Vagina (tissue), 2 donors: ENCODE data around the gene ACY1. TPM values are rescaled to one million over a fixed set of nuclear protein-coding genes. Genes with fewer than 3 reads are reported as not detected.

ENCODE experiments used
- DNase-seq, 2 donors: peaks; one replicate each; pipeline ENCODE4 v3.0.0-alpha.2; 2017; ENCODE audit errors: extremely low spot score in 2 of 2
- H3K27ac ChIP-seq: fragments of 200-600 bp; sonication (generic); one replicate; pipeline ENCODE4 v1.5.1; 2019
- H3K27me3 ChIP-seq: fragments of 200-600 bp; sonication (generic); one replicate; pipeline ENCODE4 v1.5.1; 2019
- H3K36me3 ChIP-seq, 2 donors: fragments of 200-600 bp; sonication (generic); one replicate each; pipeline ENCODE4 v1.5.1; 2017 to 2019
- H3K4me1 ChIP-seq: fragments of 200-600 bp; sonication (generic); one replicate; pipeline ENCODE4 v1.5.1; 2019
- H3K4me3 ChIP-seq, 2 donors: fragments of 200-600 bp; sonication (generic); 1 replicate in 1 of 2; 2 replicates in 1 of 2; pipeline ENCODE4 v1.5.1; 2016 to 2019
- H3K9me3 ChIP-seq: fragments of 200-600 bp; sonication (generic); one replicate; pipeline ENCODE4 v1.5.1; 2019
- POLR2A ChIP-seq, 2 donors: fragments of 450-650 bp; IDR thresholded peaks; one replicate each; pipeline ENCODE4 v1.6.1; 2017; ENCODE audit warnings: antibody characterized with exemption in 2 of 2, mild to moderate bottlenecking in 2 of 2, moderate library complexity in 2 of 2
- POLR2AphosphoS5 ChIP-seq, 2 donors: sonication (generic); formaldehyde crosslinking; IDR thresholded peaks; one replicate each; pipeline ENCODE4 v1.9.0; 2017; ENCODE audit warnings: antibody characterized with exemption in 2 of 2, mild to moderate bottlenecking in 2 of 2, low read depth in 1 of 2; ENCODE audit not compliant: insufficient read depth in 1 of 2
- intact Hi-C: fragments of 100-400 bp; cut with DNase I; formaldehyde crosslinking; loops from one replicate; pipeline ENCODE4 v1.15.1; 2023
- total RNA-seq: library from RNA; depleted of rRNA; stranded (reverse); fragments of >200 nt; gene quantifications from one replicate; pipeline ENCODE4 v1.2.3, GENCODE V29; 2016
- TF ChIP-seq, protein P1 (sequence below), 3 experiments: fragments of 450-650 bp in 2 of 3; fragments of 200-600 bp in 1 of 3; sonication (generic) in 1 of 3; IDR thresholded peaks; one replicate each; pipeline ENCODE4 v1.5.1; 2017 to 2019; ENCODE audit warnings: antibody characterized with exemption in 3 of 3, mild to moderate bottlenecking in 2 of 3, moderate library complexity in 2 of 3

ACY1 gene
- total RNA-seq, 1 donor from 2014 or later = 29.7 TPM

DNA sequence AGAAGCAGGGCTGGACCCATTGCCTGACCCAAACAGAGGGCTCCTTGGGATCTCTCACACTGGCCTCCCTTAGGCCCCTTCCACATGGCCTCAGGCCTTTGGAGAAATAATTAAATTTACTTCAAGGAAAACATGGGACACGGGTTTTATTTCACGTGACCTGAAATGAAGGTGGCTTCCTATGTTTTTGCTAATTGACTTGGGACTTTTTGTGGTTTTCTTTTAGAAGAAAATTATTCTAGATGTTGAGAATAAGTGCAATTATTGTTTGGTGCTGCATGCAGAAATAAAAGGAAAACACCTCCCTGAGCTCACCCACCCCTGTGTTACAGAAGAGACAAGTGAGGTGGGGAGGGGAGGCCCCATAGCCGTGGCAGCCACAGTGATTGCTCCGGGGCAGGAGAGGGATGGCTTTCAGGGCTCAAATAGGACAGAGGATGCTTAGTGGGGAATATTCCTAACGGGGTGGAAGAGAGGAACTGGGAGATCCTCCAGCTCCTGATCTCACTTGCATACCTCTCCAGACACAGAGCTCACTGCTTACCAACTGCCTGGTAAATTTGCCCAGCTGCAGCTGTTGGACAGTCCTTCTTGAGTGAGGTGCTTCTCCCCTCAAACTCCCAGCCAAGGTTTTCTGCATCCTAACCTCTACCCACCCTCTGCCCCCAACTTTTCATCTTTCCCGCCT, 41.6 kb downstream of the ACY1 start:
- no peak overlapping the region for H3K4me3 ChIP-seq
- intact Hi-C loops = no loop called here
- H3K36me3 ChIP-seq = no peaks in the 10 kb centered on the region
- H3K9me3 ChIP-seq = no peaks in the 10 kb centered on the region
- peaks cover 28% of the 10 kb centered on the region for H3K4me1 ChIP-seq
- TF ChIP-seq, protein P1, sequence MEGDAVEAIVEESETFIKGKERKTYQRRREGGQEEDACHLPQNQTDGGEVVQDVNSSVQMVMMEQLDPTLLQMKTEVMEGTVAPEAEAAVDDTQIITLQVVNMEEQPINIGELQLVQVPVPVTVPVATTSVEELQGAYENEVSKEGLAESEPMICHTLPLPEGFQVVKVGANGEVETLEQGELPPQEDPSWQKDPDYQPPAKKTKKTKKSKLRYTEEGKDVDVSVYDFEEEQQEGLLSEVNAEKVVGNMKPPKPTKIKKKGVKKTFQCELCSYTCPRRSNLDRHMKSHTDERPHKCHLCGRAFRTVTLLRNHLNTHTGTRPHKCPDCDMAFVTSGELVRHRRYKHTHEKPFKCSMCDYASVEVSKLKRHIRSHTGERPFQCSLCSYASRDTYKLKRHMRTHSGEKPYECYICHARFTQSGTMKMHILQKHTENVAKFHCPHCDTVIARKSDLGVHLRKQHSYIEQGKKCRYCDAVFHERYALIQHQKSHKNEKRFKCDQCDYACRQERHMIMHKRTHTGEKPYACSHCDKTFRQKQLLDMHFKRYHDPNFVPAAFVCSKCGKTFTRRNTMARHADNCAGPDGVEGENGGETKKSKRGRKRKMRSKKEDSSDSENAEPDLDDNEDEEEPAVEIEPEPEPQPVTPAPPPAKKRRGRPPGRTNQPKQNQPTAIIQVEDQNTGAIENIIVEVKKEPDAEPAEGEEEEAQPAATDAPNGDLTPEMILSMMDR (IDR thresholded peaks at IDR 0.05) = no peak
- TF ChIP-seq POLR2AphosphoS5 (IDR thresholded peaks at IDR 0.05; ENCODE audit: insufficient read depth in 1 of 2, low read depth in 1 of 2) = no peak
- TF ChIP-seq POLR2A (IDR thresholded peaks at IDR 0.05) = no peak
- H3K27ac ChIP-seq = no peak overlapping the region
- no peaks in the 10 kb centered on the region for H3K27me3 ChIP-seq
- no peak for DNase-seq

DNA sequence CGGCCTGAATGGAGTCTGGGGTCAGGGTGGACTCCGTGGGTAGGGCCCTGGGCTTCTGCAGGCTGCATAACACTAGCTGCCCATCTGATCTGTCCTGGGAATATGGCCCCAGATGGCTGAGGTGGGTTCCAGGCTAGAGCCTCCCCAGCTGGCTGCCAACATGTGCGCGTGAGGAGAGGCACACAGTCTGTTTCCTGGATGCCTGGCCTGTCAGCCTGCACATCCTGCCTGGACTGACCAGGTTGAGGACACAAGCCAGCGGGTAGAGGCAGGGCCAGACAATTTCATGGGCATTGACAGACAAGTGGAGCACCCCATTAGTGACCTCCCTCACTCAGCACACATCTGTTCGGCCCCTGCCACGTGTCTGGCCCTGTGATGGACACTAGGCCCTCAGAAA, 42.1 kb downstream of the ACY1 start:
- intact Hi-C loops = no loop called here
- no peak overlapping the region for H3K27ac ChIP-seq
- H3K9me3 ChIP-seq = no peaks in the 10 kb centered on the region
- H3K4me3 ChIP-seq = no peak overlapping the region
- TF ChIP-seq, protein P1 (IDR thresholded peaks at IDR 0.05) = no peak
- TF ChIP-seq POLR2A (IDR thresholded peaks at IDR 0.05) = no peak
- no peak for TF ChIP-seq POLR2AphosphoS5 (IDR thresholded peaks at IDR 0.05; ENCODE audit: insufficient read depth in 1 of 2, low read depth in 1 of 2)
- H3K4me1 ChIP-seq = peaks cover 26% of the 10 kb centered on the region
- no peaks in the 10 kb centered on the region for H3K27me3 ChIP-seq
- no peaks in the 10 kb centered on the region for H3K36me3 ChIP-seq
- no peak for DNase-seq

DNA sequence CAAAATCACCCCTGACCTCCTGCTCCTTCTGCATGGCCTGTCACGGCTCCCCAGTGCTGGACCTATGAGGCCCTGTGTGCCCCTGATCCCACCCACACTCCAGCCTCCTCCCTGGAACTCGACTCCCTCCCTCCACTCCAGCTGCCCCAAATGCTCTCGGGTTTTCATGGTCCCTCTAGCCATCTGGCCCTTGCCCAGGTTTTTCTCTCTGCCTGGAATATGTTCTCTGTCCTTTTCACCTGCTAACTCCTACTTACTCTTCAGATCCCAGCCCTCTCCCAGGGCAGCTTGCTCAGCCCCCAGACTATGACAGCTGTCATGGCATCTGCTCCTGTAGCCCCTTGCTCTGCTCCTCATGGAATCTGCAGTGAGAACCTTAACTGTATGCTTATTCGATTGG, 42.7 kb downstream of the ACY1 start:
- intact Hi-C loops = no loop called here
- Histone ChIP-seq H3K36me3 (no peaks in the 10 kb centered on the region), H3K27me3 (no peaks in the 10 kb centered on the region), H3K4me1 (peaks cover 26% of the 10 kb centered on the region), H3K4me3 (no peak overlapping the region), H3K27ac (no peak overlapping the region), H3K9me3 (no peaks in the 10 kb centered on the region)
- DNase-seq = no peak
- no peak for TF ChIP-seq POLR2AphosphoS5 (IDR thresholded peaks at IDR 0.05; ENCODE audit: insufficient read depth in 1 of 2, low read depth in 1 of 2)
- no peak for TF ChIP-seq POLR2A (IDR thresholded peaks at IDR 0.05)
- TF ChIP-seq, protein P1 (IDR thresholded peaks at IDR 0.05) = no peak

DNA sequence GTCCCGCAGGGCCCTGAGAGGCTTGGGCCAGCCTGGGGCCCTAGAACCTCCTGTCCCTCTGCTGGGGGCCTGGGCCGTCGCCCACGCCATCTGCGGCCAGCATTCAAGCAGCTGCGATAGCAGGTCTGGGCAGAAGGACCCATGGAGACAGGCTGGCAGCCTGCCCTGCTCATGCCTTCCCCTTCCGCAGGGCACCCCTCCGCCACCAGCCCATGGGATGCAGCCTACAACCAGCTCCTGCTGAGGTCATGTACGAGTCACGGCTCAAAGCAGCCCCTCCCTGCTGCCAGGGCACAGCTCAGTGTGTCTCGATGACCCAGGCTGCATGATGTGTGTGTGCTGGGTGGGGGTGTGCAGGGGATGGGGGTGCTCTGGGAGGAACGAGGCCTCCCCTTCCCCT, 45.2 kb downstream of the ACY1 start:
- no peak for DNase-seq
- TF ChIP-seq POLR2AphosphoS5 (IDR thresholded peaks at IDR 0.05; ENCODE audit: insufficient read depth in 1 of 2, low read depth in 1 of 2) = no peak
- TF ChIP-seq POLR2A (IDR thresholded peaks at IDR 0.05) = no peak
- TF ChIP-seq, protein P1 (IDR thresholded peaks at IDR 0.05) = no peak
- H3K27ac ChIP-seq = no peak overlapping the region
- peaks cover 13% of the 10 kb centered on the region for H3K4me1 ChIP-seq
- H3K27me3 ChIP-seq = no peaks in the 10 kb centered on the region
- H3K36me3 ChIP-seq = no peaks in the 10 kb centered on the region
- intact Hi-C loops = no loop called here
- no peak overlapping the region for H3K4me3 ChIP-seq
- no peaks in the 10 kb centered on the region for H3K9me3 ChIP-seq

DNA sequence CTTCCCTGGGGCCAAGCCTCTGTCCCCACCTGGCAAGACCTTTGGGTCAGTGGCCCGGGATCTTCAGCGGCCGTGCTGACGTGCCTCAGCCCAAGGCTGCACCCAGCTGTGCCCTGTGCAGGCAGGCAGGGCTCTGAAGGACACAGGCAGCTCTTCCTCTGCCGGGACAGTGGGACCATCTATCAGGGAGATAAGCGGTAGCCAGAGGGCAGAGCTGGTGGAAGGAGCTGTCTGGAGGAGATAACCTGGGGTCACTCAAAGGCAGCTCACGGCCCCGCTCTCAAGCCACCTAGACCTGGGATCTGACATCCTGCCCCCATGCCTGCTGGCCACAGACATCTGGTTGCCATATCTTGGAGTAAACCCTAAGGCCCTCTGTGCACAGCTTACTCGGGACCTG, 45.7 kb downstream of the ACY1 start:
- no peaks in the 10 kb centered on the region for H3K9me3 ChIP-seq
- no peaks in the 10 kb centered on the region for H3K27me3 ChIP-seq
- intact Hi-C loops = no loop called here
- H3K4me1 ChIP-seq = peaks cover 13% of the 10 kb centered on the region
- H3K27ac ChIP-seq = no peak overlapping the region
- no peaks in the 10 kb centered on the region for H3K36me3 ChIP-seq
- TF ChIP-seq POLR2A (IDR thresholded peaks at IDR 0.05) (no peak), POLR2AphosphoS5 (IDR thresholded peaks at IDR 0.05; ENCODE audit: insufficient read depth in 1 of 2, low read depth in 1 of 2) (no peak)
- TF ChIP-seq, protein P1 (IDR thresholded peaks at IDR 0.05) = no peak
- DNase-seq = no peak
- no peak overlapping the region for H3K4me3 ChIP-seq
